GM21526 (cell line): ENCODE measurements around the gene CENPN.

Experiments used
- ATAC-seq: cut with Tn5 transposase; IDR thresholded peaks from one replicate; pipeline ENCODE4 v1.9.1; 2021; ENCODE audit warnings: moderate library complexity; ENCODE audit not compliant: unreplicated experiment, low FRiP score

CENPN gene

DNA sequence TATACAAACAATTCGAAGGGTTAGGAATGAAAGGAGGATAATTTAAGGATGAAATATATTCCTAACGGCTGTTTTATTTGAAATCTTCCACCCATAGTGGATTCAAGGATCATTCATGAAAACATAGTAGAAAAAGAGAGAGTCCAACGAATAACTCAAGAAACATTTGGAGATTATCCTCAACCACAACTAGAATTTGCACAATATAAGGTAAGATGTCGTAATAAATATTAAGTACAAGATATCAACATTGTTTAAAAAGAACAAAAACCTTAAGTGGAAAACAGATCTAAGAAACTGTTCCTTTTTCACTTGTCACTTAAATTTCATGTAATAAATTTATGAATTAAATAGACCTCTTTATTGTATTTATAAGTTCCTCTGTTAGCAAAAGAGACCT lies 19.4 kb downstream of the CENPN start:
- no peak for ATAC-seq

DNA sequence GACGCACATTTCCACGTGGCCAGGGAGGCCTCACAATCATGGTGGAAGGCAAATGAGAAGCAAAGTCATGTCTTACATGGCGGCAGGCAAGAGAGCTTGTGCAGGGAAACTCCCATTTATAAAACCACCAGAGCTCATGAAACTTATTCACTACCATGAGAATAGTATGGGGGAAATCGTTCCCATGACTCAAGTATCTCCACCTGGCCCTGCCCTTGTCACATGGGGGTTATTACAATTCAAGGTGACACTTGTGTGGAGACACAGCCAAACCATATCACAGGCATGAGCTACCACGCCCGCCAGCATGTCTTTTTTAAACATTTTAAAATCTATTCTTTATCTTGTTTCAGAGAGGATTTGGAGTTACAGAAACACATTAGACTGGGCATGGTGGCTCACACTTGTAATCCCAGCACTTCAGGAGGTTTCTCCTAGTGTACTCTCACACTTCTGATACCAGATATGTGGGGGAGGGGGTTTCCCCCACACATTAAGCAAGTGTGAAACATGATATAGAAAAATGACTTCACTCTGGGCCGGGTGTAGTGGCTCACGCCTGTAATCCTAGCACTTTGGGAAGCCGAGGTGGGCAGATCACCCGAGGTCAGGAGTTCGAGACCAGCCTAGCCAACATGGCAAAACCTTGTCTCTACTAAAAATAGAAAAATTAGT lies 23.1 kb downstream of the CENPN start:
- ATAC-seq, result no peak

DNA sequence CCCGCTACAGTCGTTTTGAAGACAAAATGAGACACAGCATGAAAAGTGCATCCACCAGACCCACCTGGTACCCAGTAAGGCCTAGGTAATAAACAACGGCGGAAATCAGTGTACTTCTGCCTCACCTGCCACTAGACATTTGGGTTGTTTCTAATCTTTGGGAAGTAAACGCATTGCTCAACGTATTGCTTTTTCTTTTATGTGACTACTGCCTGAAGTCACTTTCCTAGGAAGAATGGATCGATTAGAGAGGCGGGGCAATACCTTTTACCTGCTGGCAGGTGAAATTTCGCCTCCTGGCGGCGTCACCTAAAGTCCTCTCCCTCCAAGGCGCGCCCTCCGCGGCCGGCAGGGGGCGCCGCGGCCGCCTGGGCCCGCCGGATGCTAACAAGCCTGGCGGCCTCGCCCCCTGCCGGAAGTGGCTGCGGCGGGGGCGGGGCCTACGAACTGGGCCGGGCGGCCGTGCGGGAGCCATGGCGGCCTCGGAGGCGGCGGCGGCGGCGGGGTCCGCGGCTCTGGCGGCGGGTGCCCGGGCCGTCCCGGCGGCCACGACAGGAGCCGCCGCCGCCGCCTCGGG lies 28.5 kb downstream of the CENPN start, which contains the start of gene ATMIN:
TSS of gene ATMIN (plus strand) at position 445 of the 577 bp plus-strand sequence. CDS start at position 474, 29 bp downstream.
- ATAC-seq, result peak; percentile 78

DNA sequence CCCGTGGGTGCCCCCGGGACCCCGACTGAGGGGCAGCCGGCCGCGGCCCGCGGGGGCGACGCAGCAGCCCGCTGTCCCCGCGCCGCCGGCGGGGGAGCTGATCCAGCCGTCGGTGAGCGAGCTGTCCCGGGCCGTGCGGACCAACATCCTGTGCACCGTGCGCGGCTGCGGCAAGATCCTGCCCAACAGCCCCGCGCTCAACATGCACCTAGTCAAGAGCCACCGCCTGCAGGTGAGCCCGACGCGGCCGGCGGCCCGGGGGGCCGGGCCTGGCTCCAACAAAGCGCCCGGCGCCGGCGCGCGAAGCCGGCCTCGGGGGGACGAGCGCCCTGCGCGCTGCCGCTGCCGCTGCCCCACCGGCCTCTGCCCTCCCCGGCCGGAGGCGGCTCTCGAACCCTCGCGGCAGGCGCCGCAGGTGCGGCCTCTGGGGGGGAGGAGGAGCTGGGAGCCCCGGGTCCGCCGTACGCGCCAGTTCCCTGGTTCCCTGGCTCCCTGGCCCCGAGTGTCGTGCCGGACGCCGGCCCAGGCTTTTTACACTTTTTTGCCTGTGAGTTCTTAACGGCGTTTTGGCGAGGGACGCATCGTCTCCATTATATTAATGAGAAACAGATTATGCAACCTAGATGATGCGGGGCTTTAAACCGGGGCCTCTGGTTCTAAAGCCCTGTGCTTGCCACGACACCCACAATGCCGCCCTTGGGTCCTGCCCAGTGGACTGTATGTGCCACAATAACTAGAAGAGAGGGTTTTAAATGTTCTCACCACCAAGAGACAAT lies 29.1 kb downstream of the CENPN start:
- peak; percentile 49 for ATAC-seq

DNA sequence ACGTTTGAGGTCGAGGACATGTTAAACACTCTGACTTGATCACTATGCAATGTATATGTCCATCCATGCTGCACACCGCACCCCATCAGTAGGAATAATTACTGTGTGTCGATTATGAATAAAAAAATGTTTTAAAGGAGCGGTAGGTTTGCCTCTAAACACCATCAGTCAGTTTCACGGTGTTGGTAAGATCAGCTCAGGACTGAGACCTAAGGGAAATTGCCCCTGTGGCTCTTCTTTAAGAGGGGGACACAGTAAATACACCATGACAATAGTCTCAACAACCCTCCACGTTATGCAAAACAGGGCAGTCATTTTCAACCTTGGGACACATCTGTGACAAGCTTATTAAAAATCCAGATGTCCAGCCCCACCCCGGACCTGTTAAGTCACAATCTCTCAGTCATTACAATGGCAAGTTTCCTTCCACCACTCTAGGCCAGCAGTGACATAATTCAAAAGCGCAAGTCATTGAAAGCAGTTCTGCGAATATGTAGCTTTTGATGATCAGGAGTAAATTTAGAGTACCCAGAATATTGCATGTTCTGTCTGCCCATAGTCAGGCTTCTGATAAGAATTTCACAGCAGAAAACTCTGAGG lies 29.8 kb downstream of the CENPN start:
- ATAC-seq, result no peak

DNA sequence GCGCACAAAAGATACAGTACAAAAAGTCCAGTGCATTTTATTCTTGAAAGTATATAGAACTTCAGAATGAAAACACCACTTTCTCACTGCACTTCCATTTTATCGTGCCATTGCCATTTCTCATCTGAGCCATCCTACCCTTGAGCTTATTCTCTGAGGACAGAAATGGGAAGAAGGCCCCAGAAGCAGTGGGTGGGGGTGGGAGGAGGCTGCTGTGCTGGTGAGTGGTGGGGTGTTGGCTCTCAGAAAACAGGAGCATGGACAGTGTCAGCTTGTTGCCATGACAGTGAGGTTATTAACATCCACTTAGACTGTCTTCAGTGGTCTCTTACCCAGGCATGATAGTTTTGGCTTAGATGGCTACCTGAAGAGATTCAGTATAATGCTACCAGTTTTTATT lies 33.1 kb downstream of the CENPN start:
- no peak for ATAC-seq

DNA sequence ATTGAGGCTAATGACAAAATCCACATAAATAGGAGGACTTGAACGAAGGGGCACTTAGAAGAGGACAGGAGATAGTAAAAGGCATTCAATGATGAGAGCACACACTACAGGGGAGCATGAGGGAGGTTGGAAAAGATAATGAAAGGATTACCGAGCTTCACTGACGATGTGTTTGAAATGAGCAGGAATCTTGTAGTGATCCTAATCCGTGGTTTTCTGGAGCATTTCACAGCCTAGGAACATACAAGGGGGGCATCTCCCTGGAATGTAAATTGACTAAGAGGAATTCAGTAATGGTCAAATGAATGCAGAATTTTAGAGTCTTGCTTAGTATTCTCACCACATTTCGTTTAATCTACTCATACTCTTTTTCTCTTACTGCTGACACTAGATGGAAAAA lies 33.8 kb downstream of the CENPN start:
- ATAC-seq, result no peak

DNA sequence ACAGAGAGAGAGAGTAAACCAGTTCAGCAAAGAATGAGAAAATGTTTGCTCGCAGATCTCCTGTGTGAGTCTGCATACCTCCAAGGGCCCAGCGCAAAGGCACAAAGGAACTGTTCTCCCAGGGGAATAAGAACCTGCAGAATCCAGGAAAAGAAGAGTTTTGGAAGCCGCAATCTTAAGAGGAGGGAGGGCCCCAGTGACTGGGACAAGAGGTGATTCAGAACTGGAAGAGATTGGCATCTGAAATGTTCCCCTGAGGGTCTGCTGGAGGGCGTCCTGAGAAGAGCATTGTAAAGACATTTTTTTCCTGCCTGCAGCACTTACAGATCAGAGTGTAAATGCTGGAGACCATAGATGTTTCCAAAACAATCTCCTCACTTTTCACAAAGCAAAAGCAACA lies 34.7 kb downstream of the CENPN start:
- ATAC-seq, result no peak

DNA sequence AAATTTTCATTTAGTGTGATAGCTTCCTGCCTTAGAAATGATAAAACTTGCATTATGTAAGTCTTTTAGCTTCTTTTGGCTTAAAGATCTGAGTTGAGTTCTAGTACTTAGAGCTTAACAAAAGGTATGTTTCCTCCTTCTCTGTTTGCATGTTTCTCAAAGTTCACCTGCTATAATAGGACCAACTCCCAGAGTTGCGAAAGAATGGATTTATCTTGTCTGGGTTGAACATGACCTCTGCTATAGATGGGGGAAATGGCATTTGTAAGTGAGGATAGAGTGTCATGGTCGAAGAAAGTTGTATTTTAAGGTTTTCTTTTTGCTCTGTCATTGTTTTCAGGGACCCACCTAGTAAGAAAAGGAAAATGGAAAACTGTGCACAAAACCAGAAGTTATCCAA lies 35.8 kb downstream of the CENPN start:
- no peak for ATAC-seq

DNA sequence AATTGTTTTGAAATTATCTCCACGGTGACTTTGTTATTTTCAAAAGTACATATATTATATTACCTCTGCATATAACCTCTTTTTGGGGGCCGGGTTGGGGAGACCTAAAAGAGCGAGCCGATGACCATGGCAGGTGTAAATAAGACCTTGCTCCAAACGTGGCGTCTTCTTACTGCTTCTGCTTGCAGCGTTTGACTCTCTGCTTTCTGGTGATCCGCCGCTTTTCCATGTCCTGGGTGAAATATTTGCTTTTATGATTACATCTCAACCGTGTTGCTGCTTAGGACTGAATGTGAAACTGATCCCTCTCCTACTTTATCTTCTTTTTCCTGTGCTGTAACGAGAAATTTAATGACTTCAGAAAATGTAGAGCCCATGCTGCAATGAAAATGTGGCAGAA lies 46.7 kb downstream of the CENPN start:
- ATAC-seq, result no peak

DNA sequence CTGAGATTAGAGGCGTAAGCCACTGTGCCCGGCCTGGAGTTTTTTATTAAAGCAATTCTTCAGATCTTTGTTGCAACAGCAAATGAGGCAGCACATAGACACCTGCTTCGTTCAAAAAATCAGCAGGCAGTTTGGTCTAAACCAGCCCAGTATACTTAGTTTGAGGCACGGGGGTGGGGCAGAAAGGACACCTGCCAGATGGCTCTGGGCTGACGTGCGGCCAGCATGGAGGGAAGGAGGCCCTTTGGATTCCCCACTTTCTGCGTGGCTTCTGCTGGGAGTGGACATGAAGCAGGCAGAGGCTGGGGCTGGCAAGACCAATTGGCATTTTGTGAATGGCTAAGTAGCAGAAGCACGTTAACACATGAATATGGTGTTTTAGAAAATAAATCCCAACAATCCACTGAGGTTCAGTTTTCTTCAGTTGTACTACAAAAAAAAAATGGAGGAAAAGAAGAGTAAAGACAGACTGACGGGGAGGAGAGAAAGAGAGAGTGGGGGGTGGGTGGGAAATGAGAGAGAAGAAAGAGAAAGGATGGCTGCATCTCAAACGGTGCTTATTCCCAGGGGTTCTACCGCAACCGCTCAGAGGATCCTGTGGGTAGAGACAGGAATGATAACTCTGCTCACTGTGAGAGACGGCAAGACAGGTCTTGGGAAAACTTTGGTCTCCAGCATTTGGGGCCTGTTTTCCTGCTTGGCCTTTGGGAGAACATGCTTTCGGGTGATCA lies 53.7 kb downstream of the CENPN start:
- no peak for ATAC-seq

DNA sequence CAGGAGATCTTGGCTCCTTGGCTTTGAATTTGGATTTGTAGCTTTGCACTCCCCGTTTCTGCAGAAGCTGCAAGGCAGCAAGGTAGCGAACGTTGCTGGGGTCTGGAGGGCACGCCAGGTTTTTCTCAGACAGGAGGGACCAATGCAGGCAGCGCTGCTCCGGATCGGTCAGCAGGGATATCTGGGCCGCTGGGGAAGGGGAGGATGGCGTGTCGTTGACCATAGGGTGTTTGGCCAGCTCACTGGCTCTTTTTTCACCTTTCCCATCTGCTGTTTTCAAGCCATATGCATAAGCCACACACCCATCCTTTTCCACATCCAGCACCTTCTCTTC lies 54.3 kb downstream of the CENPN start:
- ATAC-seq, result no peak

DNA sequence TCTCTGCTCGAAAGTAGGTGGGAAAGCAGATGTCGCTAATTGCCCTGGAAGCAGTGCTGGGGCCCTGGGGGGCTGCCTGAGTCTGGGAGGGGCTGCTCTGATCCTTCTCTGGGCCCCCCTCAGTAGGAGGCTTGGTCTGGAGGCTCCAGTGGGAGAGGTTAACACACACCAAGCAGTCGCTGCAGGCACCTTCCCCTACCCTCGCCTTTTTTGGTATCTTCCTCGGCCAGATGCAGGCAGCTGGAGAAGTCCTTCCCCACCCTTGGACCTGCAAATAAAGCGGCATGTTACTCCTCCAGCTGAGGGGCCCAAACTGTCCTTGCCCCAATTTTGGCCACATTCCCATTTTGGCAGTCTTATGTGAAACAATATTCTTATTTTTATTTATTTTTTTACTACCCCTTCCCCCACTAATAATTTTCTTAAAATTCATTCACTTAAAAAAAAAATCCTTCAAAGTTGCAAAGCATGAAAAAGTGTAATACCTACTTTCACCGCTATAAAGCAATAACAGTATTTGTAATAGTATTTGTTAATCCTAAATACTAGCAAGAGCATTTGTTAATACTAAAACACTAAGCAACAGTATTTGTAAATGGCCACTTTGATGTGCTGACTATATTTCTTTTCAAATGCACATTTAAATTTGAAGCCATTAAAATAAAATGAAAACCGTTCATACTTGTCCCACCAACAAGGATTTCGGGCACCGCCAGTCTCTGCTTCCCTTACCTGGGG lies 55.0 kb downstream of the CENPN start:
- no peak for ATAC-seq

DNA sequence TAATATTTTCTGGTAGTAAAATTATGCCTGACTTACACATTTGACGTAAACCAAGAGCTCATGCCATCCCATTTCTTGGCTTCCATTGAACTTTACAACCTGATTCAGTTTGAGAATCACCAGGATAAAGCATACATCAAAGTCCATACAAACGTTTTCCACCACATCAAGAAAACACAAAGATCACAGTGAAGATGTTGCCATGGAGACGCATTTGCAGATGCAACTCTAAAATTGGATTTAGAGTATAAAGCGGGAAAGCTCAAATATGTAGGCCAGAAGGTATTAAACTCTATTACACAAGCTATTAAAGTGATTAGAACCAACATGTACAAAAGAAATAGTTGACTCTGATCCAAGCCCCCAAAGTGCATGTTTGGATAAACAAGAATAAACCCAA lies 59.7 kb downstream of the CENPN start:
- no peak for ATAC-seq

DNA sequence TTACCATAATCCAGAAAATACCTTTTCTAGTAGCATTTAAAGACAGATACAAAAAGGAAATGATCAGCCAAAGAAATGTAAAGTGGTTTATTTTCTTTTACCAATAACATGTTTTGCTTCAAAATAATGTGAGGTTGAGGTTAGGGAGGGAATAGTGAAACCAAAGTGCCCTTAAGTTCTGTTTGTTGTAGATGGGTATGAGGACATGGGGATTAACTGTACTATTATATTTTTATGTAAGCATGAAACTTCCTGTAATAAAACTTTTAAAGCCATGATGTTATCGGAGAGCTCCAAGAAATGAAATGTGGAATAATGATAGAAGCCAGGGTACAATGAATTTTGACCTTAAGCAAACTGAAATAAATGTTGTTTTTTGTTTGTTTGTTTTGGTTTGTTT lies 60.2 kb downstream of the CENPN start:
- no peak for ATAC-seq

DNA sequence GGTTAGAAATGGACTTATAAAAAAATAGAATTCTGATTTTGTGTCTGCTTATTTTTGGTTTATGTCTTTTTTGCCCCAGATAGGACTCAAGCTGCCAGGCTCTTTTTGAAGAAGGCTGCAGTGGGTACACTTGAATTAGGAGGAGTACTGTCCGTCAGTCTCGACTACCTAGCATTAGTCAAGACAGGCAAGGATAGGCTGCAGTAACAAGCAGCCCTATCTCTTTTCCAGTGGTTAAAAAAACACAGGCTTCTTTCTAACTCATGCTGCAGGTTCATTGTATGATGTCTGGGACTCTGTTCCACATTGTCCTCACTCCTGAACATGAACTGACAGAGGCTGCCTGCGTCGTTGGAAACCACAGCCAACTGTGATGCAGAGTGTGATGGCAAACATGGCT lies 62.0 kb downstream of the CENPN start:
- ATAC-seq, result no peak

DNA sequence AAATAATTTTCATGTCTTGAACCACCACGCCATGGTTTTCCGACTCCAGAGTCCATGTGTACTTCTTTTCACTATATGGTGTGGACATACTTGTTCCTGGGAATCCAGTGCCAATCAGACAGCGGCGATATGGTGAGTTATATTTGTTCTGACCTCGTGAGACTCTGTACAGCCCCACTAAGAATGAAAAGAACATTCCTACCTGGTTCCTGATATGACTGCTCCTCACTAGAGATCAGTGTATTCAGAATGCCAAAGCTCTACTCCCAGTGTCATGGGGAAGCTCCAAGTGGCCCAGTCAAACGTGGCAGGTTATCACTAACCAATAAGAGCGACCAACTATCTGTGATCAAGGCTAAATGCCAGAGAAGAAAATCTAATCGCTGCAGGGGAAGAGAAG lies 64.0 kb downstream of the CENPN start:
- no peak for ATAC-seq

DNA sequence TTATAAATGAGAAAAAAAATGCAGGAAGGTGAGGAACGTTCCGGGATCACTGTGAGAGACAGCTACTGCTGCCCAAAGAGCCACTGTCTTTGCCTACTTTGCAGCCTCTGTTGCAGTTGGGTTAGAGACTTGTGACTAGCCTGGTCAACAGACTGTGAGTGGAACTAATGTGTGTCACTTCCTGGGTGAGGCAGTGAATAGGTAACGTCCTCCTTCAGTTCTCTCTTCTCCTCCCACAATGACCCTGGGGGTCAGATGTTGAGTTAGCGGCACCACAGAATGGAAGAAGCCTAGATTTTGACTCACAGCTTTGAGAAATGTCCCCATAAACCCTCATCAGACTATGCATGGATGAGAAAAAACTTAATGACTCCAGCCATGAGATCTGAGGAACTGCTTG lies 64.8 kb downstream of the CENPN start:
- ATAC-seq, result no peak

DNA sequence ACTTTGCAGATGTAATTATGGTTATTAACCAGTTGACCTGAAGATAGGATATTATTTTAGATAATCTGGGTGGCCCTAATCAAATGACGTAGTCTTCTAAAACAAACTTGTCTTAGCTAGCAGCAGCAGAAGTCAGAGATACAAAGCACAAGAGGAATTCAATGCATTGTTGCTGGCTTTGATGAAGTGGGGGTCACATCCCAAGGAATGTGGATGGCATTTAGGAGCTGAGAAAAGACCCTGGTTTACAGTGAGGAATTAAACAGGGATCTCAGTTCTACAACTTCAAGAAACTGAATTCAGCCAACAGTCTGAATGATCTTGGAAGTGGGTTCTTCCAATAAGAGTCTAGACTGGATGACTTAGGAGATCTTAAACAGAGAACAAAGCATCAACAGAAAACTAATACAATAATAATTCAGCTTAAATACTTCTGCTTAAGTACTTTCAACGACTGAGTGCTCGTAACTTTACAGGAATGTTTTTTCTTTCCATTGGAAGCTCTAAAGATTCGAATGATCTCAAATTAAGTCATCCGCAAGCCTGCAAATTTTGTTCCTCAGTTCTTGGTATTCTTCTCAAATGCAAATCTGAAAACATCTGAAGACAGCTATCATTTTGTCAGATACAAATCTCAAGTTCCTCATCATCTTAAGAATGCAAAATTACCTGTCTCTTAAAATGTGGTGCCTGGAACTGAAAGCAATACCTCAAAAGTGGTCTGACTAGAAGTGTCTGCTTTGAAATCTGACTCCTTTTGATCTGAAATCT lies 66.7 kb downstream of the CENPN start:
- no peak for ATAC-seq
